Liver (tissue), 9 donors: Measurements from ENCODE around the gene RNF187. TPM values are rescaled to one million over a fixed set of nuclear protein-coding genes. Genes with fewer than 3 reads are reported as not detected.

Experiments used
- DNase-seq: peaks from one replicate; pipeline ENCODE4 v3.0.0-alpha.2; 2017; ENCODE audit warnings: low spot score
- H3K27ac ChIP-seq, 2 donors: one replicate each; pipeline ENCODE4 v1.7.0; 2013; ENCODE audit warnings: inconsistent platforms in 2 of 2, low read length in 2 of 2, control low read depth in 1 of 2, low read depth in 1 of 2, mild to moderate bottlenecking in 1 of 2
- H3K27me3 ChIP-seq, 4 donors: one replicate each; pipeline versions ENCODE4 v1.6.1 to v1.7.0; 2013; ENCODE audit warnings: low read length in 3 of 4, inconsistent platforms in 1 of 4, mild to moderate bottlenecking in 1 of 4, moderate library complexity in 1 of 4; ENCODE audit not compliant: control insufficient read depth in 4 of 4, insufficient read depth in 4 of 4
- H3K36me3 ChIP-seq, 4 donors: one replicate each; pipeline versions ENCODE4 v1.6.1 to v1.7.0; 2013; ENCODE audit warnings: low read length in 3 of 4, mild to moderate bottlenecking in 3 of 4, low read depth in 1 of 4, moderate library complexity in 1 of 4; ENCODE audit not compliant: control insufficient read depth in 4 of 4, insufficient read depth in 3 of 4
- H3K4me1 ChIP-seq, 4 donors: one replicate each; pipeline versions ENCODE4 v1.6.1 to v1.7.0; 2013; ENCODE audit warnings: low read length in 3 of 4, mild to moderate bottlenecking in 3 of 4, moderate library complexity in 1 of 4; ENCODE audit not compliant: control insufficient read depth in 4 of 4, insufficient read depth in 4 of 4
- H3K4me3 ChIP-seq, 3 donors: one replicate each; pipeline versions ENCODE4 v1.6.1 to v1.7.0; 2013; ENCODE audit warnings: low read length in 3 of 3, control low read depth in 1 of 3, low read depth in 1 of 3, mild to moderate bottlenecking in 1 of 3
- H3K9ac ChIP-seq, 2 donors: one replicate each; pipeline ENCODE4 v1.7.0; 2013; ENCODE audit warnings: low read length in 2 of 2, mild to moderate bottlenecking in 2 of 2, moderate library complexity in 2 of 2, control low read depth in 1 of 2, low read depth in 1 of 2
- H3K9me3 ChIP-seq, 4 donors: one replicate each; pipeline versions ENCODE4 v1.6.1 to v1.7.0; 2013; ENCODE audit warnings: low read length in 3 of 4; ENCODE audit not compliant: control insufficient read depth in 4 of 4
- ATF3 ChIP-seq: IDR thresholded peaks from 2 replicates; pipeline ENCODE4 v1.6.1; 2016; ENCODE audit warnings: antibody characterized with exemption
- FOXA1 ChIP-seq: IDR thresholded peaks from 2 replicates; pipeline ENCODE4 v1.6.1; 2016; ENCODE audit warnings: antibody characterized with exemption
- GABPA ChIP-seq, 2 donors: IDR thresholded peaks in 1 of 2; conservative IDR thresholded peaks in 1 of 2; 2 replicates each; pipeline ENCODE4 v1.6.1; 2016; ENCODE audit warnings: antibody characterized with exemption in 2 of 2, mild to moderate bottlenecking in 1 of 2, moderate library complexity in 1 of 2
- HNF4G ChIP-seq: IDR thresholded peaks from 2 replicates; pipeline ENCODE4 v1.6.1; 2016; ENCODE audit warnings: antibody characterized with exemption
- RAD21 ChIP-seq, 2 donors: IDR thresholded peaks; 2 replicates each; pipeline ENCODE4 v1.6.1; 2016; ENCODE audit warnings: antibody characterized with exemption in 2 of 2, mild to moderate bottlenecking in 2 of 2
- RXRA ChIP-seq, 2 donors: IDR thresholded peaks; 2 replicates each; pipeline ENCODE4 v1.6.1; 2017 to 2018; ENCODE audit warnings: antibody characterized with exemption in 2 of 2, mild to moderate bottlenecking in 1 of 2
- SP1 ChIP-seq: IDR thresholded peaks from 2 replicates; pipeline ENCODE4 v1.6.1; 2018; ENCODE audit warnings: antibody characterized with exemption, mild to moderate bottlenecking
- TAF1 ChIP-seq: conservative IDR thresholded peaks from 2 replicates; pipeline ENCODE4 v1.6.1; 2016; ENCODE audit warnings: antibody characterized with exemption, mild to moderate bottlenecking
- YY1 ChIP-seq: IDR thresholded peaks from 2 replicates; pipeline ENCODE4 v1.6.1; 2016; ENCODE audit warnings: antibody characterized with exemption, mild to moderate bottlenecking
- WGBS: extraction: QIAGEN DNeasy Blood & Tissue Kit; methylation state at CpG from one replicate; pipeline ENCODE4 v1.1.7; 2013; 5-methylcytosine and 5-hydroxymethylcytosine counted together
- polyA plus RNA-seq, 2 donors: library from polyadenylated mRNA; stranded (reverse) in 1 of 2; unstranded in 1 of 2; fragments of 200-250 nt in 1 of 2; fragments of >200 nt in 1 of 2; fragmentation: Nextera tagmentation in 1 of 2; extraction: Ambion mirVana in 1 of 2; gene quantifications; one replicate each; pipeline versions ENCODE4 v1.2.1 to v1.2.3, GENCODE V29; 2013 to 2015
- total RNA-seq, 2 donors: library from RNA; depleted of rRNA; stranded (reverse); fragments of >200 nt; gene quantifications; one replicate each; pipeline ENCODE4 v1.2.3, GENCODE V29; 2014
- TF ChIP-seq, protein P1 (sequence below): IDR thresholded peaks from 2 replicates; pipeline ENCODE4 v1.6.1; 2016; ENCODE audit warnings: antibody characterized with exemption
- TF ChIP-seq, protein P2 (sequence below): IDR thresholded peaks from 2 replicates; pipeline ENCODE4 v1.6.1; 2016; ENCODE audit warnings: antibody characterized with exemption, mild to moderate bottlenecking
- donor health status: healthy.
- donor health status: healthy.
- donor health status: healthy.
- donor health status: healthy.
- donor health status: healthy.

The RNF187 gene
- total and polyA plus RNA-seq, 4 donors: 18.7 to 32.0 (median 23.5) TPM

DNA sequence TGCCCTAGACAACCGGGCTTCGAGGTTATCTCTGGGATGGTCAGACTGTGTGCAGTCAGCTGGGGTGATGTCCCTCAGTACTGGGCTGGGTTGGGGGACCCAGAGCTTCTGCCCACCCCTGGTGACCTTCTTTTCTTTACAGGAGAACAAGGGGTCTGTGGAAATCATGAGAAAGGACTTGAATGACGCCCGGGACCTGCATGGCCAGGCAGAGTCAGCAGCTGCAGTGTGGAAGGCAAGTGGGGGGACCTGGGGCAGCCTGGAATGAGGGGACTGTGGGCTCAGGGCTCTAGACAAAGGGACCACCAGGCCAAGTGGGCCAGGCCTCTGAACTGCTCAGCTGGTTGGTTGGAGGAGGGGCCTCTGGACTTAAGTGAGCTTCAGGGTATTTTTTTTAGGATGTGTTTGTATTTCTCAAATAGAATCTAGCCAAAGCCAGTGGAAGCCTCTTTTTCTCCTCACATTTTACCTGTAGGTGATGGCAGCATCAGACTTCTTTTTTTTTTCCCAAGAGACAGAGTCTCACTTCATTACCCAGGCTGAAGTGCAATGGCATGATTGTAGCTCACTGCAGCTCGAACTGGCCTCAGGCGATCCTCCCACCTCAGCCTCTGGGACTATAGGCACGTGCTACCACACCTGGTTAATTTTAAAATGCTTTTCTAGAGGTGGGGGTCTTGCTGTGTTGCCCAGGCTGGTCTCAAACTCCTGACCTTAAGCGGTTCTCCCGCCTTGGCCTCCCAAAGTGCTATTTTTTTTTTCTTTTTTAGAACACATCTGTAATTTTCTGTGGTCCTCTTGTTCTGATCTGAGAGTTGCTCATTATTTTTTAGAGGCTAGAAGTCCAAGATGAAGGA is 1.9 kb downstream of the RNF187 start:
- TF ChIP-seq TAF1 (no peak), GABPA (IDR thresholded peaks at IDR 0.05 in 1 of 2, conservative IDR thresholded peaks at IDR 0.05 in 1 of 2) (no peak), HNF4G (no peak), RAD21 (IDR thresholded peaks at IDR 0.05) (no peak), FOXA1 (no peak), YY1 (no peak)
- TF ChIP-seq, protein P1, sequence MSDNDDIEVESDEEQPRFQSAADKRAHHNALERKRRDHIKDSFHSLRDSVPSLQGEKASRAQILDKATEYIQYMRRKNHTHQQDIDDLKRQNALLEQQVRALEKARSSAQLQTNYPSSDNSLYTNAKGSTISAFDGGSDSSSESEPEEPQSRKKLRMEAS: no peak
- TF ChIP-seq, protein P2, sequence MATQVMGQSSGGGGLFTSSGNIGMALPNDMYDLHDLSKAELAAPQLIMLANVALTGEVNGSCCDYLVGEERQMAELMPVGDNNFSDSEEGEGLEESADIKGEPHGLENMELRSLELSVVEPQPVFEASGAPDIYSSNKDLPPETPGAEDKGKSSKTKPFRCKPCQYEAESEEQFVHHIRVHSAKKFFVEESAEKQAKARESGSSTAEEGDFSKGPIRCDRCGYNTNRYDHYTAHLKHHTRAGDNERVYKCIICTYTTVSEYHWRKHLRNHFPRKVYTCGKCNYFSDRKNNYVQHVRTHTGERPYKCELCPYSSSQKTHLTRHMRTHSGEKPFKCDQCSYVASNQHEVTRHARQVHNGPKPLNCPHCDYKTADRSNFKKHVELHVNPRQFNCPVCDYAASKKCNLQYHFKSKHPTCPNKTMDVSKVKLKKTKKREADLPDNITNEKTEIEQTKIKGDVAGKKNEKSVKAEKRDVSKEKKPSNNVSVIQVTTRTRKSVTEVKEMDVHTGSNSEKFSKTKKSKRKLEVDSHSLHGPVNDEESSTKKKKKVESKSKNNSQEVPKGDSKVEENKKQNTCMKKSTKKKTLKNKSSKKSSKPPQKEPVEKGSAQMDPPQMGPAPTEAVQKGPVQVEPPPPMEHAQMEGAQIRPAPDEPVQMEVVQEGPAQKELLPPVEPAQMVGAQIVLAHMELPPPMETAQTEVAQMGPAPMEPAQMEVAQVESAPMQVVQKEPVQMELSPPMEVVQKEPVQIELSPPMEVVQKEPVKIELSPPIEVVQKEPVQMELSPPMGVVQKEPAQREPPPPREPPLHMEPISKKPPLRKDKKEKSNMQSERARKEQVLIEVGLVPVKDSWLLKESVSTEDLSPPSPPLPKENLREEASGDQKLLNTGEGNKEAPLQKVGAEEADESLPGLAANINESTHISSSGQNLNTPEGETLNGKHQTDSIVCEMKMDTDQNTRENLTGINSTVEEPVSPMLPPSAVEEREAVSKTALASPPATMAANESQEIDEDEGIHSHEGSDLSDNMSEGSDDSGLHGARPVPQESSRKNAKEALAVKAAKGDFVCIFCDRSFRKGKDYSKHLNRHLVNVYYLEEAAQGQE: no peak
- Histone ChIP-seq H3K27ac (no peak overlapping the region), H3K4me1 (peaks cover 9 to 25% (median 15%) of the 10 kb centered on the region in 4 donors), H3K9me3 (no peaks in the 10 kb centered on the region), H3K4me3 (no peak overlapping the region), H3K36me3 (peaks cover 7 to 15% (median 15%) of the 10 kb centered on the region in 4 donors), H3K27me3 (no peaks in the 10 kb centered on the region), H3K9ac (no peak overlapping the region)
- WGBS: 95% methylated on average over 9 of the region's 9 CpGs
- DNase-seq: no peak

GRCh38 chr1:228490120-228491078 is 3.2 kb downstream of the RNF187 start:
- WGBS: 92% methylated on average over 6 of the region's 6 CpGs
- Histone ChIP-seq H3K4me3 (no peak overlapping the region), H3K36me3 (peaks cover 10 to 29% (median 18%) of the 10 kb centered on the region in 4 donors), H3K27me3 (no peaks in the 10 kb centered on the region), H3K27ac (no peak overlapping the region), H3K9me3 (no peaks in the 10 kb centered on the region), H3K9ac (no peak overlapping the region), H3K4me1 (peaks cover 9 to 22% (median 14%) of the 10 kb centered on the region in 4 donors)
- no peak for DNase-seq
- TF ChIP-seq ATF3: peak; percentile 37
- TF ChIP-seq RXRA (IDR thresholded peaks at IDR 0.05): peak in 1 of 2 donors; percentile 26
- peak; percentile 35 for TF ChIP-seq SP1
- TF ChIP-seq YY1: no peak
- TF ChIP-seq TAF1: no peak
